ENCODE results near the gene MEOX1.

Gene MEOX1

GRCh38 chr17:43655693-43656255 lies 5.9 kb downstream of the MEOX1 start:
- DNase-seq (ENCODE audit: low spot score): no peak

GRCh38 chr17:43652124-43652480 lies 9.6 kb downstream of the MEOX1 start:
- DNase-seq (ENCODE audit: low spot score): no peak

GRCh38 chr17:43650471-43650870 lies 11.3 kb downstream of the MEOX1 start:
- no peak for DNase-seq (ENCODE audit: low spot score)

GRCh38 chr17:43648916-43649315 lies 12.8 kb downstream of the MEOX1 start:
- no peak for DNase-seq (ENCODE audit: low spot score)

- no peak for DNase-seq (ENCODE audit: low spot score)
These were observed 15.8 kb downstream of the MEOX1 start for GRCh38 chr17:43645765-43646481.

- no peak for DNase-seq (ENCODE audit: low spot score)
These were observed 16.3 kb downstream of the MEOX1 start for GRCh38 chr17:43645450-43645764.

- DNase-seq (ENCODE audit: low spot score): no peak
These were observed 17.6 kb downstream of the MEOX1 start for GRCh38 chr17:43644081-43644480.

- DNase-seq (ENCODE audit: low spot score): no peak
These were observed 20.3 kb downstream of the MEOX1 start for GRCh38 chr17:43641416-43641815.

GRCh38 chr17:43640491-43641252 lies 21.1 kb downstream of the MEOX1 start:
- no peak for DNase-seq (ENCODE audit: low spot score)

GRCh38 chr17:43637563-43638323 lies 24.0 kb downstream of the MEOX1 start:
- DNase-seq (ENCODE audit: low spot score): no peak

- no peak for DNase-seq (ENCODE audit: low spot score)
These were observed 25.3 kb downstream of the MEOX1 start for GRCh38 chr17:43636426-43636825.

GRCh38 chr17:43634591-43635125 lies 27.1 kb downstream of the MEOX1 start:
- no peak for DNase-seq (ENCODE audit: low spot score)

GRCh38 chr17:43632221-43632620 lies 29.5 kb downstream of the MEOX1 start:
- DNase-seq (ENCODE audit: low spot score): no peak

- DNase-seq (ENCODE audit: low spot score): no peak
These were observed 30.3 kb downstream of the MEOX1 start for GRCh38 chr17:43631429-43631828.

- DNase-seq (ENCODE audit: low spot score): no peak
These were observed 33.6 kb downstream of the MEOX1 start for GRCh38 chr17:43628089-43628650.

GRCh38 chr17:43627653-43628052 lies 34.1 kb downstream of the MEOX1 start:
- DNase-seq (ENCODE audit: low spot score): no peak

- DNase-seq (ENCODE audit: low spot score): no peak
These were observed 35.7 kb downstream of the MEOX1 start for GRCh38 chr17:43626023-43626422.

GRCh38 chr17:43625606-43626005 lies 36.1 kb downstream of the MEOX1 start:
- no peak for DNase-seq (ENCODE audit: low spot score)

- no peak for DNase-seq (ENCODE audit: low spot score)
These were observed 41.1 kb downstream of the MEOX1 start for GRCh38 chr17:43620581-43620980.

- no peak for DNase-seq (ENCODE audit: low spot score)
These were observed 41.6 kb downstream of the MEOX1 start for GRCh38 chr17:43620147-43620546.

- DNase-seq (ENCODE audit: low spot score): no peak
These were observed 42.0 kb downstream of the MEOX1 start for GRCh38 chr17:43619705-43620104.

GRCh38 chr17:43618276-43618675 lies 43.4 kb downstream of the MEOX1 start:
- no peak for DNase-seq (ENCODE audit: low spot score)
